A673 (cell line): Measurements from ENCODE around the gene KIFAP3. TPM values are rescaled to one million over a fixed set of nuclear protein-coding genes. Genes with fewer than 3 reads are reported as not detected.

Source experiments
- BruUV-seq: library from RNA; stranded (reverse); fragments of 400-500 nt; replicated peaks from 2 replicates; lab custom pipeline; 2021; lab: Mats Ljungman, UMichigan
- CTCF ChIA-PET: fragments of 300-600 bp; sonication (Branson Sonifier 250); formaldehyde crosslinking; loops from one replicate; lab custom pipeline; 2022; ENCODE audit warnings: antibody characterized with exemption; lab: Charles Lee
- POLR2A ChIA-PET: fragments of 300-600 bp; sonication (Branson Sonifier 250); formaldehyde crosslinking; loops from one replicate; lab custom pipeline; 2022; ENCODE audit warnings: antibody characterized with exemption; ENCODE audit not compliant: low non-redundant PET; lab: Charles Lee
- DNase-seq: peaks from one replicate; pipeline ENCODE4 v3.0.0-alpha.2; 2015; ENCODE audit warnings: low spot score
- H3K27ac ChIP-seq: fragments of 200-600 bp; sonication (generic); 2 replicates; pipeline ENCODE4 v1.5.1; 2016; ENCODE audit warnings: mixed run types, low read depth, mild to moderate bottlenecking, mixed read lengths, antibody characterized with exemption, low read length; ENCODE audit not compliant: poor library complexity, severe bottlenecking
- H3K27me3 ChIP-seq: fragments of 200-600 bp; sonication (generic); replicated peaks from 2 replicates; pipeline ENCODE4 v1.6.1; 2017; ENCODE audit warnings: mixed run types, low read depth, mild to moderate bottlenecking, mixed read lengths, antibody characterized with exemption, low read length; ENCODE audit not compliant: insufficient read depth, poor library complexity
- H3K36me3 ChIP-seq: fragments of 200-600 bp; sonication (generic); 2 replicates; pipeline ENCODE4 v1.6.1; 2016; ENCODE audit warnings: mixed run types, mild to moderate bottlenecking, mixed read lengths, antibody characterized with exemption, low read length; ENCODE audit not compliant: insufficient read depth, poor library complexity, severe bottlenecking
- H3K4me1 ChIP-seq: fragments of 200-600 bp; sonication (generic); 2 replicates; pipeline ENCODE4 v1.6.1; 2017; ENCODE audit warnings: mixed run types, mild to moderate bottlenecking, mixed read lengths, antibody characterized with exemption, low read length; ENCODE audit not compliant: insufficient read depth, poor library complexity, severe bottlenecking
- H3K4me3 ChIP-seq: fragments of 200-600 bp; sonication (generic); 2 replicates; pipeline ENCODE4 v1.5.1; 2016; ENCODE audit warnings: low read depth, mixed run types, mild to moderate bottlenecking, mixed read lengths, low read length; ENCODE audit not compliant: poor library complexity, severe bottlenecking
- H3K9me3 ChIP-seq: fragments of 200-600 bp; sonication (generic); 2 replicates; pipeline ENCODE4 v1.6.1; 2016; ENCODE audit warnings: mixed run types, low read depth, mild to moderate bottlenecking, mixed read lengths, antibody characterized with exemption, low read length; ENCODE audit not compliant: poor library complexity, severe bottlenecking
- EZH2 ChIP-seq: fragments of 200-600 bp; sonication (generic); IDR thresholded peaks from 2 replicates; pipeline ENCODE4 v1.6.1; 2017; ENCODE audit warnings: borderline replicate concordance, low read depth, mild to moderate bottlenecking, mixed read lengths, antibody characterized with exemption, low read length; ENCODE audit not compliant: poor library complexity, severe bottlenecking
- intact Hi-C: fragments of 100-400 bp; cut with micrococcal nuclease; formaldehyde crosslinking; loops from one replicate; pipeline ENCODE4 v1.10.0; 2022; ENCODE audit not compliant: unreplicated experiment
- total RNA-seq: library from RNA; stranded (reverse); gene quantifications from 2 replicates; pipeline ENCODE4 v1.2.3, GENCODE V29; 2021
- TF ChIP-seq, protein P1 (sequence below): fragments of 300-800, 200-600 bp; sonication (generic); conservative IDR thresholded peaks from 2 replicates; pipeline ENCODE4 v1.5.1; 2017; ENCODE audit warnings: low read depth, mild to moderate bottlenecking, antibody characterized with exemption, low read length, moderate library complexity, mixed read lengths

Gene KIFAP3
- total RNA-seq, 1 experiment from 2014 or later: 12.7 TPM

DNA sequence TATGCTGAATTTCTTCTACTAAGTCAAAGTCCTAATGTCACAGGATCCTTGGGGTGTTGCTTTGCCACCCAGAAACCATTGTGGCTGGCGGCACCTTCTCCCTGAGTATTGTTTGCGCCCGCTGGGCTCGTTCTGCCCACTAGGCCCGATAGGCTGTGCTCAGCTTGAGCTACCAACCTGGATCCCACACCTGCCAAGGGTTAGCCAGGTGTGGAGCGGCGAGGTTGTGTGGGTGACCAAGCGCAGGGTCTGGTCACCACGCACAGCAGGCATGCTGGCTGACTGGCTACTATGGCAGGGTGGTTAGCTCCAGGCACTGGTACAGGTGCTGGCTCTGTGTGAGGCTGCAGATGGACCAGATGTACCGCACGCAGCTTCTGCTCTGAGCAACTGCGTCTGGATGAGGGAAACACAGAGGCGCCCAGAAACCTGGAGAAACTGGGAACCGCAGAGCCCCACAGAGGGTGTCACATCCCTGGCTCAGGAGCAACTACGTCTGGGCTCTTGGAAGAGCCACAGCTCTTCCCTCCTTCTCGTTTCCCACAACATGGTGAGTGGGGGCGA lies 130.4 kb downstream of the KIFAP3 start:
- Histone ChIP-seq H3K4me1 (no peaks in the 10 kb centered on the region), H3K9me3 (no peaks in the 10 kb centered on the region), H3K4me3 (no peak overlapping the region), H3K27me3 (no peaks in the 10 kb centered on the region), H3K36me3 (no peaks in the 10 kb centered on the region), H3K27ac (no peak overlapping the region)
- TF ChIP-seq, protein P1, sequence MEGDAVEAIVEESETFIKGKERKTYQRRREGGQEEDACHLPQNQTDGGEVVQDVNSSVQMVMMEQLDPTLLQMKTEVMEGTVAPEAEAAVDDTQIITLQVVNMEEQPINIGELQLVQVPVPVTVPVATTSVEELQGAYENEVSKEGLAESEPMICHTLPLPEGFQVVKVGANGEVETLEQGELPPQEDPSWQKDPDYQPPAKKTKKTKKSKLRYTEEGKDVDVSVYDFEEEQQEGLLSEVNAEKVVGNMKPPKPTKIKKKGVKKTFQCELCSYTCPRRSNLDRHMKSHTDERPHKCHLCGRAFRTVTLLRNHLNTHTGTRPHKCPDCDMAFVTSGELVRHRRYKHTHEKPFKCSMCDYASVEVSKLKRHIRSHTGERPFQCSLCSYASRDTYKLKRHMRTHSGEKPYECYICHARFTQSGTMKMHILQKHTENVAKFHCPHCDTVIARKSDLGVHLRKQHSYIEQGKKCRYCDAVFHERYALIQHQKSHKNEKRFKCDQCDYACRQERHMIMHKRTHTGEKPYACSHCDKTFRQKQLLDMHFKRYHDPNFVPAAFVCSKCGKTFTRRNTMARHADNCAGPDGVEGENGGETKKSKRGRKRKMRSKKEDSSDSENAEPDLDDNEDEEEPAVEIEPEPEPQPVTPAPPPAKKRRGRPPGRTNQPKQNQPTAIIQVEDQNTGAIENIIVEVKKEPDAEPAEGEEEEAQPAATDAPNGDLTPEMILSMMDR: no peak
- no peak for TF ChIP-seq EZH2
- no TSS peak for BruUV-seq
- ChIA-PET POLR2A (no interaction called here), CTCF (interaction anchor here (0.5 kb wide), 1 partner anchor 130 kb away, joined by 3 read pairs; the partner anchor contains the start of gene KIFAP3)
- intact Hi-C loops: no loop called here
- DNase-seq: no peak

DNA sequence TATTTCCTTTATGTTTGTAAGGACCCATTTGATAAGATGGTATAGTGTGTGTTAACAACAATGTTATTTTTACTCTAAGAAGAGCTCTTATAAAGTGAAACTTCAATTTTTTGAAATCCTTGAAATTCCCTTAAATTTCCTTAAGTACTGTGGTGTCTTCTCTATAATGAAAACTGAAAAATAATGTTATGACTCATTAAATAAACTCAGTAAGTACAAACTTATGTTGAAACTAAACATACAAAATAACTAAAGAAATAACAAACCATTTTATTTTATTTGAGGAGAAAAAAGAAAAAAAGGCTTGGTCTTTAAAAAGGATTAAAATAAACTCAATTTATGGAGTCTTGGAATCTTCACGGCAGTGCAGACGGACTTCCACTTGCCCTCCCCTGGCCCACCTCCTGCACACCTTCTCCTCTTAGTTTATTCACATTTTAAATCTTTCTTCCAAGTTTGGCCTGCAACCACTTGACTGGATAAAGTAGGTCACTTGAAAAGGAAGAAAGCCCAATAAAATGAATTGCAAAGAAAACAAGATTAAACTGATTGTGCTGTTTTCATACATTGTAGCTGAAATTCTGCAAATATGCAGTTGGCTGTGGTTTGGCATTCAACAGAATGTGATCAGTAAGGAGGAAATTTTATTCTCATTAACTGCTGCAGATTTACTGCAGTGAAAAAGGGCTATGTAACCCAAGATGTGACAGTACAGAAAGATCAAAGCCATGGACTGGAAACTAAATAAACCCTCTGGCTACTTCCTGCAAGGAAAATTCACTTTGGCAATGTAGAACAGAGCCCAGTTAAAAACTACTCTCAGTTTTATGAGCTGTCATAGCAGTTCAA lies 132.3 kb downstream of the KIFAP3 start:
- H3K36me3 ChIP-seq: no peaks in the 10 kb centered on the region
- H3K9me3 ChIP-seq: no peaks in the 10 kb centered on the region
- DNase-seq: no peak
- H3K27ac ChIP-seq: no peak overlapping the region
- no peak for TF ChIP-seq EZH2
- TF ChIP-seq, protein P1: no peak
- H3K4me3 ChIP-seq: no peak overlapping the region
- no peaks in the 10 kb centered on the region for H3K4me1 ChIP-seq
- H3K27me3 ChIP-seq: no peaks in the 10 kb centered on the region
- ChIA-PET CTCF (interaction anchor here (0.7 kb wide), 1 partner anchor 71 kb away, joined by 5 read pairs; no protein-coding TSS in a partner anchor), POLR2A (interaction anchor here (0.8 kb wide), 1 partner anchor 1366 kb away, joined by 5 read pairs; no protein-coding TSS in a partner anchor)
- BruUV-seq: no TSS peak
- intact Hi-C loops: no loop called here

DNA sequence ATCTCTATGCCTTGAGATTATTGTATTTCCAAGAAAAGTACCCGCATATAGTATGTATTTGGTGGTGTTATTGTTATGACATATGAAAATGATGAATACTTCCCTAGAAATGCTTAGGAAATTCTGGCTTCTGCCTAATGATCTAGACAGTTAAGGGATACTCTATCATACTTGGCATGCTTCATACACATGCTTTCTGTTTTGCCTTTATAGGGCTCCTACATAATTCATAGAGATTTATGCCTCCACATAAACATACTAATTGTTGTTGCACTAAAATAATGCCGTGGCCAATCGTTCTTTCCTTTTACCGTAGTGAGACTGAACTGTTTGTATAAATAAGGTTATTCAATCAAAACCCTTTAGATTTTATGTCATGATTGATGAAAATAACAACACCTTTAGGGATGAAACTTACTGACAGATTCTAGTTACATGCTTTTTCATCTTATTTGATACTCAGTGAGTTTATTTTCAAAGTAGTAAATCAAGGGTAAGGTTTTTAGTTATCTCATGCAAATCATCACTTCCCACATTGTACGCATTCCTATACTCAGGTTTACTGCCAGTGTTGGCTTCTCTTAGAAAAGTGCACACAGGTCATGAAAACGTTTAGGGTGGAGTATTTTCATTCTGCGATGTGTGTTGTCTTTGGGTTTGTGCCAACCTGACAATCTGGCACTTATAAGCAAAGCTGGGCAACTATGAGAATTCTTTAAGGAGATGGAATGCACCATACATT lies 140.3 kb downstream of the KIFAP3 start:
- no peak overlapping the region for H3K27ac ChIP-seq

More for the DNA sequence above, 140.3 kb downstream of the KIFAP3 start:
- intact Hi-C loops: no loop called here
- DNase-seq: no peak
- TF ChIP-seq, protein P1: no peak
- no peak for TF ChIP-seq EZH2
- CTCF ChIA-PET: no interaction called here
- H3K4me3 ChIP-seq: no peak overlapping the region
- H3K36me3 ChIP-seq: no peaks in the 10 kb centered on the region
- POLR2A ChIA-PET: no interaction called here
- no TSS peak for BruUV-seq
- no peaks in the 10 kb centered on the region for H3K27me3 ChIP-seq
- no peaks in the 10 kb centered on the region for H3K9me3 ChIP-seq
- H3K4me1 ChIP-seq: no peaks in the 10 kb centered on the region
